ENCODE data around the gene ZNF524.

ZNF524 gene

DNA sequence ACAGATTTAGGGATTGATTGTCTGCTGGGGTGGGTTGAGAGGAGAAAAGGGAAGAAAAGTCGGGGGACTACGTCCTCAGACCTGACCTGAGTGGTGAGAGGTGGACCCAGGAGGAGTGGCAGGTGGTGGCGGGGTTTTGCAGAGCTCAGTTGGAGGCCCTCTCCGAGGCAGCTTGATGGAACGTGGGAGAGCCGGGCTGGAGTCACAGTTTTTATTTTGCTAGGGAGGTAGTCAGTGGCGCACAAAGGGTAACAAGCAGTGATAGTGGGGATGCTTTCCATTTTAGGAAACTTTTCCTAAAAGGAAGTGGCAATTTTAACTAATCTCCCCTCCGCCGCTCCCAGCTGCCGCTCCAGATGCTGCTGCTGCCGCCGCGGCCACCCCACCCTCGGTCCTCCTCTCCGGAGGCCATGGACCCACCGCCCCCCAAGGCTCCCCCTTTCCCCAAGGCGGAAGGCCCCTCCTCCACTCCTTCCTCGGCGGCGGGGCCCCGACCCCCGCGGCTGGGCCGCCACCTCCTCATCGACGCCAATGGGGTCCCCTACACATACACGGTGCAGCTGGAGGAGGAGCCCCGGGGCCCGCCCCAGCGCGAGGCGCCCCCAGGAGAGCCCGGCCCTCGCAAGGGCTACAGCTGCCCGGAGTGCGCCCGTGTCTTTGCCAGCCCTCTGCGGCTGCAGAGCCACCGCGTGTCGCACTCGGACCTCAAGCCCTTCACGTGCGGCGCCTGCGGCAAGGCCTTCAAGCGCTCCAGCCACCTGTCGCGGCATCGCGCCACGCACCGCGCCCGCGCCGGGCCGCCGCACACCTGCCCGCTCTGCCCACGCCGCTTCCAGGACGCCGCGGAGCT, 42.3 kb downstream of the ZNF524 start:
- DNase-seq (ENCODE audit: low read depth): peak; percentile 18

DNA sequence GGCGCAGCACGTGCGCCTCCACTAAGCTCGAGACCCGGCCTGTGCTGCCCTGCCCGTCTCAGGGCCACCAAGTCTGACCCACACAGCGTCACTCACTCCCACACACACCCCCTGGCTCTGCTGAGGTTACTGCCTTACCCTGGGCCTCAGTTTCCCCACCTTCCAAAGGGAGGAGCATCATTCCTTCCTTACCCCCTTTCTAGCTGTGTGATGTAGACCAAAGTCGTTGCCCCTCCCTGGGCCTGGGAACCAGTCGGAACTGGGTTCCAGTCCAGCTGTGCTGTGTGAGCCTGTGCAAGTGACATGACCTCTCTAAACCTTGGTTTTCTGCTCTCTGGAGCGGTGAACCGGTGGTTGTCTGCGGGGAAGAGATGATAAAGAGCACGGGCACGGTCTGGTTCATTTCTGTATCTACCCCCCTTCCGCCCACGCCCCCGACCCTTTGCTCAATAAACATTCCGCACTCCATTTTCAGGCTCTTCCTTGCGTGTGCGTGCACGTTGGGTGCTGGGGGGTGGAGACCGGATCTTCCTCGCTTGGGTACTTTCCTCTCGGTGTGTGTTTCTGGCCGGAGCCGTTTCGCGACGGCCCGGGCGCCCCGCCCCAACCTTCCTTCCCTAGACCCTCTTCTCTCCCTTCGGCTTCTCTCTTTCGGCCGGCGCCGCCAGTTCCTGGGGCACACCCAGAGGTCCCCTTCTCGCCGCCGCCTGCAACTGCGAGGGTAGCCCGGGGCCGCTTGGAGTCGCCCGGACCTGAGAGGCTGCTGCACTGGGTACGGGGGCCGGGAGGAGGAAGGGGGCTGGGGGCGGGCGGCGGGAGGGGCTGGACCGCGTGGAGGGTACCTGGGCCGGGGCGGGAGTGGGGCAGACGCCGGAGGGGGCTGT, 43.2 kb downstream of the ZNF524 start, which contains the start of gene ZNF581:
Gene ZNF581, plus strand, starts transcription at position 647 of the 884 bp plus-strand sequence. CDS start 923 bp downstream, outside the sequence.
- peak; percentile 81 for DNase-seq (ENCODE audit: low read depth)

DNA sequence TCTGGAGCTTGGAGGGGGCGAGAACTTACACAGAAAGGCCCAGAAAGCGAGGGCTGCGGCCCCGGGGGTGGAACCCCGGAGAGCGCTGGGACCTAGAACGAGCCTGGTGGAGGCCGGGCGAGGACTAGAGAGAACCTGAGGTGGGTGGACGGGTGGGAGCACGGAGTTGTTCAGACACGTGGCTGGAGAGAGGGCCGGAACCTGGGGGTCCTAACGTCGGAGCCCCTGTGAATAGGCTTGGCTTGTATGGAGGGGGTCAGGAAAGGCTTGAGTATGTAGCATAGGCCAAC, 43.7 kb downstream of the ZNF524 start:
- no peak for DNase-seq (ENCODE audit: low read depth)

DNA sequence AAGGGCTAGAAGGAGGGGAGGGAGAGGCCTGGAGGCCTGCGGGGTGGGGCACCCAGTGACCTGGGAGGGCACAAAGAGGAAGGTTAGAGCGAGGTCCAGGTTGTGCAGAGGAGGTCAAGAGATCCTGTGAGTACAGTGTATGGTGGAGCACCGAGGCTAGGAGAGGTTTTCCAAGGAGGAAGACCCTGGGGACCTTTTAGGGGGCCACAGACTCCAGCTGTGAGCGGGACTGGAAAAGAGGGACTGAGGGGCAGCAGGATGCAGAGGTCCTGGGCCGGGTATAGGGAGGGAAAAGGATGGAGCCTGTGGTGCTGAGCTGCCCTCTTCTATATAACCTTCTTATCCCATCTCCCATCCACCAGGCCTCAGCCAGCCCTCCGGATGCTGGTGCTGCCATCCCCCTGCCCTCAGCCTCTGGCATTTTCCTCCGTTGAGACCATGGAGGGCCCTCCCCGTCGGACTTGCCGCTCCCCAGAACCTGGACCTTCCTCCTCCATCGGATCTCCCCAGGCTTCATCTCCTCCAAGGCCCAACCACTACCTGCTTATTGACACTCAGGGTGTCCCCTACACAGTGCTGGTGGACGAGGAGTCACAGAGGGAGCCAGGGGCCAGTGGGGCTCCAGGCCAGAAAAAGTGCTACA, 44.2 kb downstream of the ZNF524 start:
- DNase-seq (ENCODE audit: low read depth): no peak

DNA sequence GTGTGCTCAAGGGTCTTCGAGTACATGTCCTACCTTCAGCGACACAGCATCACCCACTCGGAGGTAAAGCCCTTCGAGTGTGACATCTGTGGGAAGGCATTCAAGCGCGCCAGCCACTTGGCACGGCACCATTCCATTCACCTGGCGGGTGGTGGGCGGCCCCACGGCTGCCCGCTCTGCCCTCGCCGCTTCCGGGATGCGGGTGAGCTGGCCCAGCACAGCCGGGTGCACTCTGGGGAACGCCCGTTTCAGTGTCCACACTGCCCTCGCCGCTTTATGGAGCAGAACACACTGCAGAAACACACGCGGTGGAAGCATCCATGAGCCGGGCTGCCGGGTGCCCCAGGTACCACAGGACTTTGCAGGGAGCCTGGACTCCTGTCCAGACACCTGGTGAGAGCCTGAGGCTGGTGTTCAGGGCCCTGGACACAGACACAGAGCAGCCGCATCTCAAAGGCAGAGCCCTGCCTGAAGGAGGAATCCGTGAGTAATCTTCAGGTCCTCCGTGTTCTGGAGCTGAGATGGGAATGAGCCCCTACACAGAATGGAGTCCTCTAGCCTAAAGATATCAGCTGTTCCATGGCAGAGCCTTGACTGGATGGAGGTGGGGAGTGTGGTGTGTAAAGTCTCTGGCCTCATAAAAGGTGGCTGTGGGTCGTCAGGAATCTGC, 44.9 kb downstream of the ZNF524 start:
- no peak for DNase-seq (ENCODE audit: low read depth)

DNA sequence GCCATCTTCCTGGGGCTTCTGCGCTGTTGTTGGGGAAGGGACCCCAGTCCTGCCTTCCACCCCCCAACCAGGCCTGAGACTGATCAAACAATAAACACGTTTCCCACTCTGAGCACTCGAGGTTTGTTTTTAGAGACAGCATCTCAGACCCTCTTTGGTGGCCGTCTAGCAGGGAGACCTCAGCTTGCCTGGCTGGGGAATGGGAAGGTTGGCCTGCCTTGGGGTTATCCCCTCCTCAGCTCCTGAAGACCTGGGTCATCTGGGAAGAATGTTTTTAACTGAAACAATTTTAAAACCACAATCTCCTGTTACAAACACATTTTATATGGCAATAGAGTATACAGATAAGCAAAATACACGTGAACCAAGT, 45.4 kb downstream of the ZNF524 start:
- no peak for DNase-seq (ENCODE audit: low read depth)

DNA sequence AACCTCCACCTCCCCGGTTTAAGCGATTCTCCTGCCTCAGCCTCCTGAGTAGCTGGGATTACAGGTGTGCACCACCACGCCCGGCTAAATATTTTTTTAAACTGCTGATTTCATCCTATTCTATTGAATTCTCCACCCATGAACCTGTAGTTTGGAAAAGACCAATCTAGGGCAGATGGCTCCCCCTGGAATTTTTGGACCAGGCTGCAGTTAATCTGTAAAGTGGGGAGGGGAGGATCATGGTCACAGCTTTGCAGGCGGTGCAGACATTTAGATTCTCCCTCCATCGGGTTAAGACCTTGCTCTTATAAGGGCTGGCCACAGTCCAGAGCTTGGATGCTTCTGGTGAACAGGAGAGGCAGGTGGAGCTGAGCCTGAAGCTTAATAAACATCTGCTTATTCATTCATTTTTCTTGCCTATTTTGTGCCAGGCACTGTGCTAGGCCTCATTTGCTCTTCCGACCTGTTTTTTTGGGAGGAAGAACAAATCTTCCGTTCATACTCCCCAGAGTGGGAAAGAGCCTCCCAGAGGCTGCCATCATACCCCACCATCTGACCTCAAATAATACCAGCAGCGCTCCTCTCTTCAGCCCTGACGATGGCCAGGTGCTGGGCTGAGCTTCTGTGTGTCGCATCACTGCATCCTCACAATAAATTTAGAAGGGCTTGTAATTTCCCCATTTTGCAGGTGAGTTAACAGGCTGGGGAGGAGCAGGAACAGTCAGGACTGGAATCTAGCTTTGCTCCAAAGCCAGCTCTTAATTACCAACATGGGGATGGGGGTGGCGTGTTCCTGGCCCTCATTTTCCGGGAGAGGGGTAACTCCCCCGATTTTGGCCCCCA, 47.0 kb downstream of the ZNF524 start:
- DNase-seq (ENCODE audit: low read depth): no peak

DNA sequence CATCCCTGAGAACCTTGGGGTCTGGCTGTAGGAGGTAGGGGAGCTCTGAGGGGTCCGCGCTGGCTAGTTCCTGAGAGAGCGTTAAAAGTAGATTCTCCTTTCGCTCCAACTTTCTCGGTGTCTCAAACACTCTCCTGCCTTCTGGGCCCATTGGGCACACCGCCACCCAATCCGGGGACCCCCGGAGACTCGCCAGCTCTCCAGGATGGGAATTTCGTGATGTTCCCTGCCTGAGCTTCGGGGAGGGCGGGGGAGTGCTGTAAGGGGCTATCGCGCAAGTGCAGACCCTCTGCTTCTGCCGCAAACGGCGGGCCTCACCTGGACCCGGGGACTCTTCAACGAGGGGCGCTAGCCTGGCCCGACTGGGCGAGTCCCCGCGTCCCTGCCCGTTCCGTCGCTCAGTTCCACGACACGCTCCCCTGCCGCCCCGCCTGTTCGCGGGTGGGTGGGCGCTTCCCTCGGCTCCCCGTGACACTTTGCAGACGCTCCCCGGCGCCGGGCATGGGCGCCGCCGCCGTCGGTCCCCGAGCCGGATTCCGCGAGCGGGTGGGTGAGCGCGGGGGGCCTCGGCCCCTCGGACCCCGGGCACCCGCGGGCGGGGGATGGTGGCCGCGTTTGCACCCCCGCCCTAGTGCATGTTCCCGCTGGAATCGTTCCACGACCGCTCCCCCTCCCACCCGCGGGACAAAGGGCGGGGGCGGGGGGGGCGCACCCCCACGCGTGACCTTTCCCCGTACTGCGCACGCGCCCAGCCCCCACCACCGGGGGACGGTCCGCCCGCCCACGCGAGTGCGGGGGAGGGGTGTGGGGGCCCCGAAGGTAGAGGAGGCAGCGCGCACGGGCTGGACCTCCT, 47.9 kb downstream of the ZNF524 start, which contains the start of gene CCDC106:
Gene CCDC106, plus strand, starts transcription at position 481 of the 853 bp plus-strand sequence. CDS start 835 bp downstream, outside the sequence.
- no peak for DNase-seq (ENCODE audit: low read depth)

DNA sequence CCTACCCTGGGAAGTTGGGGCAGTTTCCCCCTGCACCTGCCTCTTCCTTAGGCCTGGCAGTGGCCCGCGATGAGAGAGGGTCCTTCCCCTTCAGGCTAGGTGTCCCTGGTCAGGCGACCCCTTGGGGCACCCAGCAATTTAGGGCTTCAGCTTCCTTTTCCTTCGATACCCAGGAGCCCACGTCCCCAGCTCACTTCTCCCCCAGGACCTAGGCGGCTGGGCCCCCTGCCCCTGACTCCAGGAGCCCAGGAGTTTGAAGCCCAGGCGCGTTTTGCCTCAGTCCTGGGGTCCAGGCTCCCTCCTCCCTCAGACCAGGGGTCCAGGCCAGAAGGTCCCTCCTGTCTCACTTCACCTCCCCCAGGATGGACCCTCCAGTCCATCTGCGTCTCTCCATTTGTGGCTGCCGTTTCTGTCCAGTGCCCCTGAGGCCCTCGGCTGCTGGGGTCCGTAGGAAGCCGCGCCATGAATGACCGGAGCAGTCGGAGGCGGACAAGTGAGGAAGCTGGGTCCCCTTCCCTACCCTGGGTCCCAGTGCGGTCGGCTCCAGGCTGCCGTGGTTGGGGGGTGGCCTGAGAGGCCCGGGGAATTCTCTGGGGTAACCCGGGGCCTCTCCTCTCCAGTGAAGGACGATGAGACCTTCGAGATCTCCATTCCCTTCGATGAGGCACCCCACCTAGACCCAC, 48.6 kb downstream of the ZNF524 start:
- DNase-seq (ENCODE audit: low read depth): no peak

DNA sequence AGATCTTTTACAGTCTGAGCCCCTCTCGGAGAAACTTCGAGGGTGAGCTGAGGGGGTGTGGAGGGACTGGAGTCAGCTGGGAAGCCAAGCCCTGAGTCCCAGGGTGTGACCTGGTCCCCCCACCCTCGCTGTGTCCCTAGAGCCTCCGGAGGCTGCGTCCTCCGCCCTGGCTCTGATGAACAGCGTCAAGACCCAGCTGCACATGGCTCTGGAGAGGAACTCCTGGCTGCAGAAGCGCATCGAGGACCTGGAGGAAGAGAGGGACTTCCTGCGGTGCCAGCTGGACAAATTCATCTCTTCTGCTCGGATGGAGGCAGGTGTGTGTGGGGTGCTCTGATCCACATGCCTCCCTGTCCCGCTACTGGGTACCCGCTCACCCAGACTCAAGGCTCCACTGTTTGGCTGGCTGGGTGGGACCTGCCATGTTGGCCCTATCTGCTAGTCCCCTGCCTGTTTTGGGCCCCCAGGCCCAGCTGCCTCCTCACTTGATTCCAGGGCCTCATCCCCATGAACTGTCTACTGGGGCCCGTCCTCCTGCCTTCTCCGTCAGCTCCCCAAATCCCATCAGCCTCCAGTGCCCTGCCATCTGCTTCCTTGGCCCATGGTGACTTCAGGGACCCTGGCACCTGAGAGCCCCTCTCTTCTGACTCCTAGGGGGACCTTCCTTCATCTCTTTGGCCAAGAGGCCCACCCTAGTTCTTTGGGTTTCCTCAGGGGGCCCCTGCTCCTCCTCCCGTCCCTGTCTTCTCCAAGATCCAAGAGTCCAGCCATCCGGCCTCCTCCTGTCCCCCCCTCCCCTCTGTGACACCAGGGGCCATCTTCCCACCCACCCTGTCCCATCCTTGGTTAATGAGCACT, 49.4 kb downstream of the ZNF524 start:
- DNase-seq (ENCODE audit: low read depth): no peak

DNA sequence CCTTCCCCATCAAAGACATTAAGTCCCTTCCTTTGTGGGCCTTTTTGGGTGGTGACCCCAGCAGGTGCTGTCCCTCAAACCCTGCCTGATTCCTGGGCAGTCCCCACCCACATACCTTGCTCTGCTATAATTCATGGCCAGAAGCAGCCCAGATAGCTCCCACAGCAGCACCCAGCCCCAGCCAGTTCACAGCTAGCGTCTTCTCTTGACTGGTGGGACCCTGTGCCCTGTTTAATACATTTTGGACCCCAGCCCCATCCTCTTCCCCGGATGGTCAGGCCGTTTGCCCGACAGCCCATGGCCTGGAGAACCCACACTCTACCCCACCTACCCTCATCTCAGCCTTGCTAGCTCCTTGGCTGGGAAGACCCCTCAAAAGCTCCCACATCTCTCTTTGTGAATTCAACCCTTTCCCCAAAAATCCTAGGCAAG, 50.1 kb downstream of the ZNF524 start:
- DNase-seq (ENCODE audit: low read depth): no peak

DNA sequence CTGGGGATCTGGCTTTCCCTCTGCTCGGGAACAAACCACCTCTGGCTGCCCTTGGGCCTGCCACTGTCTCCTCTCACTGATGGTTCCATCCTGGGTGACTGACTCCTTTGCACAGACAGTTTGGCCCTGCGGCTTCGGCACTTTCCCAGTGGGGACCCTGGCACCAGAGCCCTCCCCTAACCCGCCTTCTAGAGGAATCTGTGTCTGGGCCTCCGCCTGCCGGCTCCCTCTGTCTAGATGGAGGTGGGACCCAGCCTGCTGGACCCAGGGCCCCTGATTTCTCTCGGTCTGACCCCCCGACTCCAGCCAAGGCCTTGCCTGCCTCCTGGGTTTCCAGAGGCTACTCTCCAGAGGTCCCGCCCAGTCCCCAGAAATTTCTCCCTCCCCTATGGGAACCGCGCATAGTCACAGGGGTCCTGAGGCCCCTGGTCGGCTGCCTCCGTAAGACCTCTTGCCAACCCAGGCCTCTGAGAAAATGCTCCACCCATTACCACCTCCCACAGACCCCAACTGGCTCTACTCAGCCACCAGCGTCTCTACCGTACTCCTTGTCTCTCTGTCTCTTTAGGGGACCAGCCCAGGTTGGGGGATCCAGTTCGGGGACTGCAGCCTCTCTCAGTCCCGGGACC, 50.6 kb downstream of the ZNF524 start:
- no peak for DNase-seq (ENCODE audit: low read depth)

DNA sequence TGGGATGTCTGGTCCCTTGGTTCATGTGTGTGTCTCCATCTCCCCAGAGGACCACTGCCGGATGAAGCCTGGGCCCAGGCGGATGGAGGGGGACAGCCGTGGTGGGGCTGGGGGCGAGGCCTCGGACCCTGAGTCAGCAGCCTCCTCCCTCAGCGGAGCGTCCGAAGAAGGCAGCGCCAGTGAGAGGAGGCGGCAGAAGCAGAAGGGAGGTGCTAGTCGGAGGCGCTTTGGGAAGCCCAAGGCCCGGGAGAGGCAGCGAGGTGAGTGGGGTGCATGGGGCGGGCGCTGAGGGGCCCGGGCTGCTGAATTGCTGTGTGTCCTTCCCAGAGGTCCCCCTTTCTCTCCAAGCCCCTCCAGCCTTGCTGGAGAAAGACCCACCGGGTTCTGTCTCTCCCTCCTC, 51.1 kb downstream of the ZNF524 start:
- no peak for DNase-seq (ENCODE audit: low read depth)

DNA sequence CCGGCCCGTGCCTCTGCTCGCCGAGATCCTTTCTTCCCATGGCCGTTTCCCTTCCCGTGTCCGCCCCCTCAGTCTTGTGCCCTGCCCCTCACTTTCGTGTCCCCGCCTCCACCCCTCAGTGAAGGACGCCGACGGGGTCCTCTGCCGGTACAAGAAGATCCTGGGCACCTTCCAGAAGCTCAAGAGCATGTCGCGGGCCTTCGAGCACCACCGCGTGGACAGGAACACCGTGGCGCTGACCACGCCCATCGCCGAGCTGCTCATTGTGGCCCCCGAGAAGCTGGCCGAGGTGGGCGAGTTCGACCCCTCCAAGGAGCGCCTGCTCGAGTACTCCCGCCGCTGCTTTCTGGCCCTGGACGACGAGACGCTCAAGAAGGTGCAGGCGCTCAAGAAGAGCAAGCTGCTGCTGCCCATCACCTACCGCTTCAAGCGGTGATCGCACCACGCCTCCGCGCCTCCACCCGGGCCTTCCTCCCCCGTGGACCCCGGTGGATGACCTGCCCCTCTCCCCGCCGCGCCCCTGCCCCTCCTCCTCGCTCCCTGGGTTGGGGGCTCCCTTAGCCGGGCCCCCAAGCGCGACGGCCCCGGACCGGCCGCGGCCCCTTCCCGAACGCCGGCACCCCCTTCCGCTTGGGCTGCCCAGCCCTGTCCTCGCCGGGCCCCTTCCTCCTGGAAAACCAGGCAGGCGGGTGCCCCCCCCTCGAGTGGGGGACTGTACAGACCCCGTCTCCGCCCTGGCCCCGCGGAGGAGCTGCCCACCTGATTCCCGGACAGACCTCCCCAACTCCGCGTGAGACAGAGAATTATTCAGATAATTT, 52.4 kb downstream of the ZNF524 start:
- DNase-seq (ENCODE audit: low read depth): no peak
